Prostate gland (tissue), 2 donors: ENCODE results near the gene IRX4.

ENCODE experiments used
- POLR2AphosphoS5 ChIP-seq: sonication (generic); formaldehyde crosslinking; IDR thresholded peaks from one replicate; pipeline ENCODE4 v1.6.1; 2017; ENCODE audit warnings: antibody characterized with exemption
- TF ChIP-seq, protein P1 (sequence below), 4 experiments: fragments of 200-600 bp in 2 of 4; fragments of 450-650 bp in 2 of 4; sonication (generic) in 2 of 4; IDR thresholded peaks; 1 replicate in 3 of 4; 2 replicates in 1 of 4; pipeline ENCODE4 v1.5.1; 2016 to 2019; ENCODE audit warnings: antibody characterized with exemption in 4 of 4, mild to moderate bottlenecking in 2 of 4, moderate library complexity in 2 of 4

DNA sequence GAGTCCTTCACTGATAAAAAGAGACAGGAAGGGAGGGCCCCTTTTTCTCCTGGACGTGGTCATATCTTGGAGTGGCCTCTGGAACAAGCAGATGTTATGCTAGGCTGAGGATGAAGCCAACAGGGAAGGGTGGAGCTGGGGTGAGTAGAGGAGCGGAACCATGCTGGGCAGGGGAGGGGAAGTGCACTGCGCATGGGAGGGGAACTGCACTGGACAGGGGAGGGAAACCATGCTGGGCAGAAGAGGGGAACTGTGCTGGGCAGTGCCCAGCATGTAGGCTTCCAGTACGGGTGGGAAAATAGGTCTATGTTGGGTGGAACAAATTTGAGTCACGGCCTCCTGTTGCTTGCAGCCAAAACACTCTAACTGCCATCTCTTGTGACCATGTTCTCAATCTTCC, 19.3 kb upstream of the IRX4 start:
- TF ChIP-seq, protein P1, sequence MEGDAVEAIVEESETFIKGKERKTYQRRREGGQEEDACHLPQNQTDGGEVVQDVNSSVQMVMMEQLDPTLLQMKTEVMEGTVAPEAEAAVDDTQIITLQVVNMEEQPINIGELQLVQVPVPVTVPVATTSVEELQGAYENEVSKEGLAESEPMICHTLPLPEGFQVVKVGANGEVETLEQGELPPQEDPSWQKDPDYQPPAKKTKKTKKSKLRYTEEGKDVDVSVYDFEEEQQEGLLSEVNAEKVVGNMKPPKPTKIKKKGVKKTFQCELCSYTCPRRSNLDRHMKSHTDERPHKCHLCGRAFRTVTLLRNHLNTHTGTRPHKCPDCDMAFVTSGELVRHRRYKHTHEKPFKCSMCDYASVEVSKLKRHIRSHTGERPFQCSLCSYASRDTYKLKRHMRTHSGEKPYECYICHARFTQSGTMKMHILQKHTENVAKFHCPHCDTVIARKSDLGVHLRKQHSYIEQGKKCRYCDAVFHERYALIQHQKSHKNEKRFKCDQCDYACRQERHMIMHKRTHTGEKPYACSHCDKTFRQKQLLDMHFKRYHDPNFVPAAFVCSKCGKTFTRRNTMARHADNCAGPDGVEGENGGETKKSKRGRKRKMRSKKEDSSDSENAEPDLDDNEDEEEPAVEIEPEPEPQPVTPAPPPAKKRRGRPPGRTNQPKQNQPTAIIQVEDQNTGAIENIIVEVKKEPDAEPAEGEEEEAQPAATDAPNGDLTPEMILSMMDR (IDR thresholded peaks at IDR 0.05) = no peak
- no peak for TF ChIP-seq POLR2AphosphoS5
